HG03432 (cell line): Measurements from ENCODE around the gene CCL20.
"Not testable (repeated sequence)": the region's sequence is repeated elsewhere in the genome, so short reads cannot be mapped to it uniquely, and the experiment has no call there.

Source experiments
- ATAC-seq: cut with Tn5 transposase; IDR thresholded peaks from one replicate; pipeline ENCODE4 v1.9.1; 2021; ENCODE audit warnings: mild to moderate bottlenecking, moderate library complexity; ENCODE audit not compliant: unreplicated experiment

Gene CCL20

GRCh38 chr2:227829337-227829736 is 15.7 kb downstream of the CCL20 start:
- ATAC-seq = no peak

DNA sequence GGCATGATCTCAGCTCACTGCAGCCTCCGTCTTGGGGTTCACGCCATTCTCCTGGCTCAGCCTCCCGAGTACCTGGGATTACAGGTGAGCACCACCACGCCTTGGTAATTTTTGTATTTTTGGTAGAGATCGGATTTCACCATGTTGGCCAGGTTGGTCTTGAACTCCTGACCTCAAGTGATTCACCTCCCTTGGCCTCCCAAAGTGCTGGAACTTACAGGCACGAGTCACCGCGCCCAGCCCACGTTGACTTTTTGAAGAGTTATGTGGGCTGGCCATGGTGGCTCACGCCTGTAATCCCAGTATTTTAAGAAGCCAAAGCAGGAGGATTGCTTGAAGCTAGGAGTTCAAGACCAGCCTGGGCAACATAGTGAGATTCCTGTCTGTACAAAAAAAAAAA is 20.8 kb downstream of the CCL20 start:
- ATAC-seq = no peak

DNA sequence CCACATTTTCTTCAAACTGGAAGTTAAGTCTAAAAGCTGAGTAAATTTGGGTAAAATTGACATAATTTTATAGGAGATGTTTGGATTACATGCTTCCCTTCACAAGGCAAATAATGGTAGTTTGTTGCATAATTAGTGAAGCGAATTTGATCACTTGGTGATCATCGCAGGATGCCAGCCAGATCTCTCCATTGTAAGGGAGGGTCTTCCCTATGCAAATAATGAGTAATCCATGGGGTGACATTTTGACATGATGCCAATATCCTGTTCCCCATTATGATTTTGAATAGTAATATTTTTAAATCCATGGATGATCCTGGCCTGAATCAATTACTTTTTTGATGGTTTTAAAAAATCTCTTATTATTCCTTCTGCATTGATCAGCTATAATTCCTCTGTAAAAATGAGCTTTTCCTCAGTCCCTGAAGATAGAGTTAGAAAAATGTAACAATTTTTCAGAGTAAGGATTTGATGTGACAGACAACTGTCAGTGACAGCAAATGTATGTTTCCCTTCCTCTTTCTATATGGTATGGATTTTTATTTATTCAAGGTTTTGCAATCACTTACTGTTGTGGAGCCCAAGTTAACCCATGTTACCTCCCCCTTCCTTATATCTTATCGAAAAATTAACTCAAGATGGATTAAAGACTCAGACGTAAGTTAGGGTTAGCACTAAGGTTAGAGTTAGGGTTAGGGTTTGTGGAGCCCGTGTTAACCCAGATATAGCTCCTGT is 21.4 kb downstream of the CCL20 start:
- ATAC-seq = no peak

DNA sequence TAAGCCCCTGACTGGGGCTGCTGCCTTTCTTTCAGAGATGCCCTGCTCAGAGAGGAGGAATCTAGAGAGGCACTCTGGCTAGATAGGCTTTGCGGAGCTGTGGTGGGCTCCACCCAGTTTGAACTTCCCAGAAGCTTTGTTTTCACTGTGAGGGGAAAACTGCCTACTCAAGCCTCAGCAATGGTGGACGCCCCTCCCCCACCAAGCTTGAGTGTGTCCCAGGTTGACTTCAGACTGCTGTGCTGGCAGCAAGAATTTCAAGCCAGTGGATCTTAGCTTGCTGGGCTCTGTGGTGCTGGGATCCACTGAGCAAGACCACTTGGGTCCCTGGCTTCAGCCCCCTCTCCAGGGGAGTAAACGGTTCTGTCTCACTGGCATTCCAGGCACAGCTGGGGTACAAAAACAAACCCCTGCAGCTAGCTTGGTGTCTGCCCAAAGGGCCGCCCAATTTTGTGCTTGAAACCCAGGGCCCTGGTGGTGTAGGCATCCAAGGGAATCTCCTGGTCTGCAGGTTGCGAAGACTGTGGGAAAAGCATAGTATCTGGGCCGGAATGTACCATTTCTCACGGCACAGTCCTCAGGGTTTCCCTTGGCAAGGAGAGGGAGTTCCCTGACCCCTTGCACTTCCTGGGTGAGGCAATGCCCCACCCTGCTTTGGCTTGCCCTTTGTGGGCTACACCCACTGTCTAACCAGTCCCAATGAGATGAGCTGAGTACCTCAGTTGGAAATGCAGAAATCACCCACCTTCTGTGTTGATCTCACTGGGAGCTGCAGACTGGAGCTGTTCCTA is 25.9 kb downstream of the CCL20 start:
- ATAC-seq = not testable (repeated sequence)

DNA sequence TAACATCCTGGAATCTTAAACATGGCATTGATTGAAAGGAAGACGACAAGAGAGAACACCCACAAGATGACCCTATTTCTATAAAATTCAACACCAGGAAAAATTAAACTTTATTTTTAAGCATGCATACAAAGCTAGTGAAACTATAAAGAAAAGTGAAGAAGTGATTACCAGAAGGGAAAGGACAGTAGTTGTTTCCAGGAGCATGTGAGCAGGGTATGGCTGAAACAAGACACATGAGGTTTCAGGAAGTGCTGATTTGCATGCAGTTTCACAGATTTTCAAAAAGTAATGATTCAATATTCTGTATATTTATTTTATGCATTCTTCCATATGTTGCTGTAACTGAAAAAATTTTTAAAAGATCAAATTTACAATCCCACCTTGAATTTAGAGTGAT is 33.2 kb downstream of the CCL20 start:
- ATAC-seq = peak; percentile 48

DNA sequence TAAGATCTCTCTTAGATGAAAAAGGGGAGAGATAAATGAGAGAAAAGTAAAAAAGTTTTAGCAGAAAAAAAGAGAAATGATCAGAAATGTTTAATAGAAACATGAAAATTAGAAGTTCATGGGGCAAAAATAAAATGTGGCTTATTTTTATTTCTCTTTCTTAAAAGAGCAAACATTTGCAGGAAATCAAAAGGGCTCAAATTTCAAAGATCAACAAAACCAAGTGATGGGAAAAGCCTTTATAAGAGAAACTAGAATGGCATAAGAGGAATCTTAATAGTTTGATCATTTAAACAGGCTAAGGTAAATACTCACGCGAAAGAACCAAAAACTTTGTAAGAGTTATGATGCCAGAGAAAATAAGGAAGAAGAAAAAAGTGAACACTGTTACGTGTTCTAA is 34.5 kb downstream of the CCL20 start:
- no peak for ATAC-seq

GRCh38 chr2:227848586-227848985 is 34.9 kb downstream of the CCL20 start:
- ATAC-seq = peak; percentile 80

DNA sequence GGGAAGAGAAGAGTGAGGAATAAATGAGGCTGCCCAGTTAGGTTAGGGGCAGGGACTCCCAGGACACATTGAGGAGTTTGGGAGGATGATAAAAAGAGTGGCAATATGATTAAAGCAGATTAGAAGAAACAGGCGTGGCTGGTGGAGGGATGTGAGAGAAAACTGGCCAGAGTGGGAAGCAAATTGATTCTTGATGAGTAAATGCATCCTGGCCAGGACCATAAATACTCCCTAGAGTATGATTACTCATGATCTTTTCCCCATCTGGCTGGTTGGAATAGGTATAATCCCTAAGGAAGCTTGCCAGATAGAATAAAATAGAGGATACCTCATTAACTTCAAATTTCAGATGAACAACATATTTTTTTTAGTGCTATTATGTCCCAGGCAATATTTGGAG is 36.3 kb downstream of the CCL20 start:
- no peak for ATAC-seq

- ATAC-seq = no peak
Observed at GRCh38 chr2:227853204-227853629, 39.6 kb downstream of the CCL20 start.

- ATAC-seq = no peak
Observed at GRCh38 chr2:227853765-227854271, 40.2 kb downstream of the CCL20 start.

DNA sequence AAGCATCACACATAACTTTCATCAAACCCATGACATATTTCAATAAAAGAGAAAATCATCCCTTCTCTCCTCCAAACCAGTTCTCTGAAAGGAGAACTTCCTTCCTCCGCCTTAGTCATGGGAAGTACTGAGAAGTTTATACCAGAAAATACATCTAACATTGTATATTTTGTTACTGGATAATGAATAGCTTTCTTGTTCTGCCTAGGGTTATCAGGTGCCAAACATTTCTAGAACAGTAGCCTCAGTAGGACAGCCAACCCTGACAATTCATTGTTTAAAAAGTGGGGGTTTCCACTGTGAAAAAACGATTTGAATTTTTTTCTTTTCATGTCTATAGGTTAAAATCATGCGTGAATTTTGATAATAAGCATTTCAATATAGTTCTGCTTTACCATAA is 41.8 kb downstream of the CCL20 start:
- no peak for ATAC-seq

DNA sequence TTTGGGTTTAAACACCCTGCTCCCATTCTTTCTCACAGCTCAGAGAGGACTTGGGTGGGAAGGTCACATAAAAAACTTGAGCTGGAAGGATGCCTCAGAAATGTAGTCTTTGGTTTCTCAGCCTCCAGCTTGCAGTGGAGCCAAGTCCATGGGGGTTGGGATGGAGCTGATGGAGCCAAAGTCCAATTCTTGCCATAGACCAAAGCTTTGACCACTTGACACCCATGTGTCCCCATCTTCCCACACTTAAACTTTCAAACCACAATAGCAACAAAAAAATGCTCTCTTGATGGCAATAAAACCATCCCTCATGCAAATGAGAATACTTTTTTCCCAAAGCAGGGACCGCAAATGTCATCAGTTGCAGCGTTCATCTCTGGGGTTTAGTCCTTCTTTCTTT is 43.1 kb downstream of the CCL20 start:
- ATAC-seq = no peak

- ATAC-seq = no peak
Observed at GRCh38 chr2:227860221-227860641, 46.6 kb downstream of the CCL20 start.

GRCh38 chr2:227861011-227861410 is 47.4 kb downstream of the CCL20 start:
- ATAC-seq = no peak

DNA sequence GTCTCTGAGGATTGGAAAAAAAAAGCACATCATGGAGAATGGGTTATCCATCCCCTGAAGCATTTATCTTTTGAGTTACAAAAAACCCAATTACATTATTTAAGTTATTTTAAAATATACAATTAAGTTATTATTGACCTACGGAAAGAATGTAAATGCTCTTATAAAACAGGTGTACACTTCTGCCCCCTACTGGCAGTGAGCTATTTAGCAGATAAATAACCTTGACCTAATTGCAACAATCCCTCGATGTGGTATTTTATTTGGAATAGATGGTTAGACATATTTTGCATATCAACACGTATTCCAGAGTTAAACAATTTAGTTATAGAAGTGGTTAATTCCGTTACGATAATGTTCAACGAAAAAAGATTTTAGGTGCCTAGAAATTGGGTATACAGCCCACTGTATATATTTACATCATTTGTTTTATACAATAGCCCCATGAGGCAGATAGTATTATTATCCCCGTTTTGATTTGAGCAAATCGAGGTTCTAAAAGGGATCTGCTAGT is 48.6 kb downstream of the CCL20 start:
- no peak for ATAC-seq

GRCh38 chr2:227862741-227863588 is 49.3 kb downstream of the CCL20 start:
- ATAC-seq = no peak

- no peak for ATAC-seq
Observed at GRCh38 chr2:227864161-227864756, 50.6 kb downstream of the CCL20 start.

DNA sequence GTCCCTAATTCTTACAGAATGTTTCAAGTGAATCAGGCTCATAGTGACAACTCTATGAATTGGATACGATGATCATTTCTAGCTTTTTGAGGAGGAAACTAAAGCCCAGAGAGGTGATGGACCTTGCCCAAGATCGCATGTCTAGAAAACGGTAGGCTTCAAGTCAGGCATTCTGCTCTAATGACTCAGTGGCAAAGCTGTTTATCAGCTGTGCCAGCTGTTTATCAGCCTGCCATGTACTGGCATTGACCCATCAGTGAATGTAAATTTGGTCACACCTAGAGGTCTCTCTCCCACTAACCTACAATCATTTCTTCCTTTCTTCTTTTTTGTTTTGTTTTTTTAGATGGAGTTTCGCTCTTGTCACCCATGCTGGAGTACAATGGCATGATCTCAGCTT is 51.6 kb downstream of the CCL20 start:
- ATAC-seq = no peak
